GM18873 (cell line): ENCODE data around the gene ZNF490.

Experiments
- ATAC-seq: cut with Tn5 transposase; IDR thresholded peaks from one replicate; pipeline ENCODE4 v1.9.1; 2021; ENCODE audit warnings: mild to moderate bottlenecking, moderate library complexity, moderate number of reproducible peaks; ENCODE audit not compliant: unreplicated experiment, low FRiP score

The ZNF490 gene

DNA sequence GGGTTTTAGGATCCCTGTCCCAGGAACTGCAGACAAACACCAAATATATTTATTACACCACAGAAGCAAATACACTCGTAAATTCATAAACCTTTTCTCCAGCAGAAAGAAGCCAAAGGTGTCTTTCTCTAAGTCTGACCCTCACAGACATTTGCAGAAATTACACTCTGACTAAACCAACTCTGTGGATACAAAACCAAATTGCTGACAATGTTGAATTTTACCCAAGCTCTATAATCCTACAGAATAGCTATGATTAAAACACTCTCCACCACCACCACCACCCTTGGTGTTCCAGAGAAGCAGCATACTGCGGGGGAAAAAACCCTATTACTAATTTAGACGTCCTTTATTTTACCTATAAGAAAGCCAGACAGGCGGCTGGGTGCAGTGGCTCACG, 64.5 kb downstream of the ZNF490 start:
- ATAC-seq: no peak

DNA sequence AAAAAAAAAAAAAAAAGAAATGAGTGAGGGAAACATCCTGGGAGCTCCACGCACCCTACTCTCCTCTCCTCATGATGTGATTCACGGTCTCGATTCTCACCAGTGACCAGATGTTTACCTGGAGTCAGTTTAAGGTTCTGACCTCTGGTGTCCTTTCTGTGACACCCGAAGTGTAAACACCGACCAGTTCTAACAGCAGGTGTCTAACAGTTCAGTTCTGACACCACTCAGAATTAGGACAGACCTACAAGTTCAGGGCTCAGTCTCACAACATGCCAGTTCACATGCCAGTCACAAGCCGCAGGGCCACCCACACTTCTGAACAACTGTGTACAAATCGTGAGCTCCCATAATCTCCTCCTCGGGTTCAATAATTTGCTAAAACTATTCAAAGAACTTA, 65.3 kb downstream of the ZNF490 start:
- no peak for ATAC-seq

DNA sequence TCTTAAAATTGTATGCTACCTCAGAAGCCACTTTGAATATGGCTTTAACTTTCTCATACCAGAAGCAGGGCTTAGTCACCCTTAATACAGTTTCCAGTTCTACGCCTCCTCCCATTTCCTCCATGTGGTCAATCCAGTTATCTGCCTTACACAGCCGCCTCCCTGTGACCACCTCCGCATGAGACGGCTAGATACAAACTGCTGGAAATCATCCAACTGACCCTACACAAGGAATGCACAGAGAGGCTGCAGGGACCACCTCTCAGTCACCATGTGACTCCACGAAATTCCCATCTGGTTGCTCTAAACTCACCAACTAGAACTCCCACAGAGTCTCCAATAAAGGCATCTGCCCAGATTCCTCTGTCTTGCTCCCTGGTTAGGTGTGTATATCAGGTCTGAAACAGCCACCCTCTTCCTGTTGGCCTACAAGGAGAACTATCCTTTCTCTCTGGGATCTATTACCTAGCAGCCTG, 66.2 kb downstream of the ZNF490 start:
- no peak for ATAC-seq

DNA sequence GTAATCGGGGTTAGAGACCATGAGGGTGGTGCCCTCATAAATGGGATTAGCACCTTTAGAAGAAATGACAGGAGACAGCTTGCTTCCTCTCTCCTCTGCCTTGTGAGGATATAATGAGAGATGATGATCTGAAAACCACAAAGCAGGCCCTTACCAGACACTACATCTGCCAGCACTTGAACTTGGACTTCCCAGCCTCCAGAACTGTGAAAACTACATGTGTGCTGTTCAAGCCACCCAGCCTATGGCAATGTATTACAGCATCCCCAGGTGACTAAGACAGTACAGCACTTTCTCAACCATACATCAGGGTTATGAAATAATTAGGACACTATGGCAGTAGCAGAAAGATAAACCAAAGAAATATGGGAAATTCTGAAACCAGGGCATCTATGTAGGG, 66.8 kb downstream of the ZNF490 start:
- ATAC-seq: no peak
